Vagina (tissue), 2 donors: ENCODE measurements around the gene LILRA2.

ENCODE experiments used
- CTCF ChIP-seq, 3 experiments: fragments of 450-650 bp in 2 of 3; fragments of 200-600 bp in 1 of 3; sonication (generic) in 1 of 3; IDR thresholded peaks; one replicate each; pipeline ENCODE4 v1.5.1; 2017 to 2019; ENCODE audit warnings: antibody characterized with exemption in 3 of 3, mild to moderate bottlenecking in 2 of 3, moderate library complexity in 2 of 3
- POLR2AphosphoS5 ChIP-seq, 2 donors: sonication (generic); formaldehyde crosslinking; IDR thresholded peaks; one replicate each; pipeline ENCODE4 v1.9.0; 2017; ENCODE audit warnings: antibody characterized with exemption in 2 of 2, mild to moderate bottlenecking in 2 of 2, low read depth in 1 of 2; ENCODE audit not compliant: insufficient read depth in 1 of 2

GRCh38 chr19:54525636-54526035 is 48.0 kb upstream of the LILRA2 start:
- TF ChIP-seq CTCF (IDR thresholded peaks at IDR 0.05) (no peak), POLR2AphosphoS5 (IDR thresholded peaks at IDR 0.05; ENCODE audit: insufficient read depth in 1 of 2, low read depth in 1 of 2) (no peak)
